CD4-positive, alpha-beta T cell (primary cell): ENCODE results near the gene CTNNA2. TPM values are rescaled to one million over a fixed set of nuclear protein-coding genes. Genes with fewer than 3 reads are reported as not detected.

Source experiments
- ATAC-seq: fragments of 200-7000 bp; cut with Tn5 transposase; one replicate; pipeline ENCODE4 v1.10.0; 2022; ENCODE audit warnings: mild to moderate bottlenecking; ENCODE audit not compliant: poor library complexity
- CTCF ChIA-PET: fragments of 350-600 bp; sonication (Branson Sonifier 250); formaldehyde crosslinking; loops from one replicate; lab custom pipeline; 2021; ENCODE audit warnings: antibody characterized with exemption, inconsistent platforms; lab: Charles Lee
- POLR2A ChIA-PET: fragments of 350-600 bp; sonication (Branson Sonifier 250); formaldehyde crosslinking; loops from one replicate; lab custom pipeline; 2021; ENCODE audit warnings: antibody characterized with exemption, inconsistent platforms; lab: Charles Lee
- DNase-seq, 14 experiments: peaks; one replicate each; pipeline ENCODE4 v3.0.0-alpha.2; 2013 to 2020; ENCODE audit warnings: mixed read lengths in 2 of 14
- H3K27ac ChIP-seq, 2 donors: one replicate each; pipeline versions ENCODE4 v1.5.1 to v1.7.0; 2013; ENCODE audit warnings: low read length in 2 of 2, low read depth in 1 of 2, mild to moderate bottlenecking in 1 of 2
- H3K27me3 ChIP-seq, 2 experiments: 1 replicate in 1 of 2; 2 replicates in 1 of 2; pipeline versions ENCODE4 v1.6.1 to v1.7.0; 2013; ENCODE audit warnings: low read length in 2 of 2, control low read depth in 1 of 2, mild to moderate bottlenecking in 1 of 2, moderate library complexity in 1 of 2; ENCODE audit not compliant: insufficient read depth in 2 of 2, control insufficient read depth in 1 of 2
- H3K36me3 ChIP-seq: one replicate; pipeline ENCODE4 v1.6.1; 2013; ENCODE audit warnings: low read length, control low read depth; ENCODE audit not compliant: insufficient read depth
- H3K4me1 ChIP-seq: one replicate; pipeline ENCODE4 v1.6.1; 2013; ENCODE audit warnings: low read length, control low read depth; ENCODE audit not compliant: insufficient read depth
- H3K4me3 ChIP-seq: one replicate; pipeline ENCODE4 v1.5.1; 2013; ENCODE audit warnings: mild to moderate bottlenecking, low read length, moderate library complexity
- H3K9me3 ChIP-seq, 2 experiments: 1 replicate in 1 of 2; 2 replicates in 1 of 2; pipeline versions ENCODE4 v1.6.1 to v1.7.0; 2013; ENCODE audit warnings: low read length in 2 of 2, mild to moderate bottlenecking in 2 of 2, control low read depth in 1 of 2, moderate library complexity in 1 of 2; ENCODE audit not compliant: control insufficient read depth in 1 of 2, insufficient read depth in 1 of 2
- H3K27ac Mint-ChIP-seq: one replicate; pipeline ENCODE4 v1.8.0; 2020; ENCODE audit warnings: mixed read lengths
- H3K27me3 Mint-ChIP-seq: one replicate; pipeline ENCODE4 v1.8.0; 2021; ENCODE audit warnings: mixed read lengths
- H3K36me3 Mint-ChIP-seq: one replicate; pipeline ENCODE4 v1.8.0; 2021; ENCODE audit warnings: low read depth, mixed read lengths
- H3K4me1 Mint-ChIP-seq: one replicate; pipeline ENCODE4 v1.8.0; 2021; ENCODE audit warnings: low read depth, mixed read lengths
- H3K4me3 Mint-ChIP-seq: one replicate; pipeline ENCODE4 v1.8.0; 2020; ENCODE audit warnings: mild to moderate bottlenecking, mixed read lengths
- H3K9me3 Mint-ChIP-seq: one replicate; pipeline ENCODE4 v1.8.0; 2020; ENCODE audit warnings: mixed read lengths
- intact Hi-C, 2 experiments: fragments of 100-400 bp; cut with DNase I in 1 of 2; cut with micrococcal nuclease in 1 of 2; formaldehyde crosslinking; loops; one replicate each; pipeline versions ENCODE4 v1.15.1 to v1.9.0; 2023 to 2025; cut with DNase I, micrococcal nuclease
- total RNA-seq, 174 experiments: library from RNA in 2 of 174; stranded (reverse) in 2 of 174; gene quantifications; one replicate each; pipeline ENCODE4 v1.2.3 and lab custom pipeline; 2021 to 2026
- TF ChIP-seq, protein P1 (sequence below): fragments of 200-600 bp; IDR thresholded peaks from one replicate; pipeline ENCODE4 v1.8.0; 2022; ENCODE audit warnings: antibody characterized with exemption, mild to moderate bottlenecking

CTNNA2 gene
- total RNA-seq, 2 experiments from 2014 or later: not detected

GRCh38 chr2:79721061-79721460, 208.2 kb downstream of the CTNNA2 start:
- Mint-ChIP-seq H3K4me1 (no peaks in the 10 kb centered on the region), H3K9me3 (peaks cover 15% of the 10 kb centered on the region), H3K4me3 (no peak overlapping the region), H3K27me3 (no peaks in the 10 kb centered on the region), H3K36me3 (no peaks in the 10 kb centered on the region), H3K27ac (no peak overlapping the region)
- no peaks in the 10 kb centered on the region for H3K36me3 ChIP-seq
- no peak overlapping the region for H3K4me3 ChIP-seq
- ChIA-PET CTCF (no interaction called here), POLR2A (no interaction called here)
- DNase-seq: no peak
- TF ChIP-seq, protein P1, sequence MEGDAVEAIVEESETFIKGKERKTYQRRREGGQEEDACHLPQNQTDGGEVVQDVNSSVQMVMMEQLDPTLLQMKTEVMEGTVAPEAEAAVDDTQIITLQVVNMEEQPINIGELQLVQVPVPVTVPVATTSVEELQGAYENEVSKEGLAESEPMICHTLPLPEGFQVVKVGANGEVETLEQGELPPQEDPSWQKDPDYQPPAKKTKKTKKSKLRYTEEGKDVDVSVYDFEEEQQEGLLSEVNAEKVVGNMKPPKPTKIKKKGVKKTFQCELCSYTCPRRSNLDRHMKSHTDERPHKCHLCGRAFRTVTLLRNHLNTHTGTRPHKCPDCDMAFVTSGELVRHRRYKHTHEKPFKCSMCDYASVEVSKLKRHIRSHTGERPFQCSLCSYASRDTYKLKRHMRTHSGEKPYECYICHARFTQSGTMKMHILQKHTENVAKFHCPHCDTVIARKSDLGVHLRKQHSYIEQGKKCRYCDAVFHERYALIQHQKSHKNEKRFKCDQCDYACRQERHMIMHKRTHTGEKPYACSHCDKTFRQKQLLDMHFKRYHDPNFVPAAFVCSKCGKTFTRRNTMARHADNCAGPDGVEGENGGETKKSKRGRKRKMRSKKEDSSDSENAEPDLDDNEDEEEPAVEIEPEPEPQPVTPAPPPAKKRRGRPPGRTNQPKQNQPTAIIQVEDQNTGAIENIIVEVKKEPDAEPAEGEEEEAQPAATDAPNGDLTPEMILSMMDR: no peak
- H3K4me1 ChIP-seq: no peaks in the 10 kb centered on the region
- H3K9me3 ChIP-seq: peaks cover 0 to 8% of the 10 kb centered on the region in 2 experiments
- no peak for ATAC-seq
- H3K27ac ChIP-seq: no peak overlapping the region
- no peaks in the 10 kb centered on the region for H3K27me3 ChIP-seq
- intact Hi-C loops: no loop called here

GRCh38 chr2:79721966-79722365, 209.1 kb downstream of the CTNNA2 start:
- Mint-ChIP-seq H3K4me1 (no peaks in the 10 kb centered on the region), H3K27ac (no peak overlapping the region), H3K4me3 (no peak overlapping the region), H3K9me3 (peaks cover 10% of the 10 kb centered on the region), H3K36me3 (no peaks in the 10 kb centered on the region), H3K27me3 (no peaks in the 10 kb centered on the region)
- Histone ChIP-seq H3K9me3 (peaks cover 0 to 8% of the 10 kb centered on the region in 2 experiments), H3K36me3 (no peaks in the 10 kb centered on the region), H3K4me3 (no peak overlapping the region), H3K27ac (no peak overlapping the region), H3K4me1 (no peaks in the 10 kb centered on the region), H3K27me3 (no peaks in the 10 kb centered on the region)
- DNase-seq (no peak), ATAC-seq (no peak)
- POLR2A ChIA-PET: no interaction called here
- intact Hi-C loops: no loop called here
- TF ChIP-seq, protein P1: no peak
- CTCF ChIA-PET: no interaction called here

- Mint-ChIP-seq H3K9me3 (peaks cover 10% of the 10 kb centered on the region), H3K36me3 (no peaks in the 10 kb centered on the region), H3K4me1 (no peaks in the 10 kb centered on the region), H3K27ac (no peak overlapping the region), H3K4me3 (no peak overlapping the region), H3K27me3 (no peaks in the 10 kb centered on the region)
- H3K9me3 ChIP-seq: peaks cover 0 to 5% of the 10 kb centered on the region in 2 experiments
- DNase-seq (no peak), ATAC-seq (no peak)
- no peak overlapping the region for H3K4me3 ChIP-seq
- no peaks in the 10 kb centered on the region for H3K27me3 ChIP-seq
- H3K4me1 ChIP-seq: no peaks in the 10 kb centered on the region
- intact Hi-C loops: no loop called here
- ChIA-PET CTCF (no interaction called here), POLR2A (no interaction called here)
- TF ChIP-seq, protein P1: no peak
- H3K36me3 ChIP-seq: no peaks in the 10 kb centered on the region
- no peak overlapping the region for H3K27ac ChIP-seq
These were observed 211.0 kb downstream of the CTNNA2 start for GRCh38 chr2:79723830-79724229.
